Activated T-helper 1 cell treated with anti-CD3 and anti-CD28 coated beads, Interleukin-12 subunit alpha, Interleukin-12 subunit beta, Interleukin-2, Interleukin-4 antibody, amounts not matched to agents 30 ng/mL and 10 ng/mL and 1 ng/mL, durations not matched to agents 14 hours and 24 hours and 36 hours (primary cell): ENCODE data around the gene FAIM2. TPM values are rescaled to one million over a fixed set of nuclear protein-coding genes. Genes with fewer than 3 reads are reported as not detected.
"Not testable (repeated sequence)": the region's sequence is repeated elsewhere in the genome, so short reads cannot be mapped to it uniquely, and the experiment has no call there.

Source experiments
- DNase-seq: peaks from one replicate; pipeline ENCODE4 v3.0.0; 2021; ENCODE audit warnings: low spot score
- H3K27ac Mint-ChIP-seq: one replicate; pipeline ENCODE4 v1.8.0; 2021; ENCODE audit warnings: mild to moderate bottlenecking, mixed read lengths
- H3K27me3 Mint-ChIP-seq: one replicate; pipeline ENCODE4 v1.8.0; 2022; ENCODE audit warnings: mild to moderate bottlenecking, moderate library complexity, mixed read lengths; ENCODE audit not compliant: insufficient read depth
- H3K36me3 Mint-ChIP-seq: one replicate; pipeline ENCODE4 v1.8.0; 2021; ENCODE audit warnings: low read depth, mixed read lengths
- H3K4me1 Mint-ChIP-seq: one replicate; pipeline ENCODE4 v1.8.0; 2021; ENCODE audit warnings: low read depth, mixed read lengths
- H3K4me3 Mint-ChIP-seq: one replicate; pipeline ENCODE4 v1.8.0; 2021; ENCODE audit warnings: mild to moderate bottlenecking, moderate library complexity, mixed read lengths
- H3K9me3 Mint-ChIP-seq: one replicate; pipeline ENCODE4 v1.8.0; 2021; ENCODE audit warnings: mixed read lengths
- intact Hi-C: fragments of 100-400 bp; cut with micrococcal nuclease; formaldehyde crosslinking; loops from one replicate; pipeline ENCODE4 v1.15.1; 2024
- total RNA-seq: library from RNA; stranded (reverse); gene quantifications from 2 replicates; pipeline ENCODE4 v1.2.3, GENCODE V29; 2022

Gene FAIM2
- total RNA-seq, 1 donor from 2014 or later, result 0.49 TPM

GRCh38 chr12:49872781-49873181 is 30.9 kb downstream of the FAIM2 start:
- no peaks in the 10 kb centered on the region for H3K4me1 Mint-ChIP-seq
- H3K9me3 Mint-ChIP-seq, result peaks cover 2% of the 10 kb centered on the region
- no peaks in the 10 kb centered on the region for H3K36me3 Mint-ChIP-seq
- intact Hi-C loops, result no loop called here
- no peak for DNase-seq
- H3K27ac Mint-ChIP-seq, result no peak overlapping the region
- H3K27me3 Mint-ChIP-seq, result peaks cover 6% of the 10 kb centered on the region
- no peak overlapping the region for H3K4me3 Mint-ChIP-seq

- Mint-ChIP-seq H3K36me3 (no peaks in the 10 kb centered on the region), H3K27ac (no peak overlapping the region), H3K9me3 (no peaks in the 10 kb centered on the region), H3K27me3 (peaks cover 6% of the 10 kb centered on the region), H3K4me3 (no peak overlapping the region), H3K4me1 (no peaks in the 10 kb centered on the region)
- intact Hi-C loops, result no loop called here
- no peak for DNase-seq
These were observed 31.3 kb downstream of the FAIM2 start for GRCh38 chr12:49872381-49872780.

DNA sequence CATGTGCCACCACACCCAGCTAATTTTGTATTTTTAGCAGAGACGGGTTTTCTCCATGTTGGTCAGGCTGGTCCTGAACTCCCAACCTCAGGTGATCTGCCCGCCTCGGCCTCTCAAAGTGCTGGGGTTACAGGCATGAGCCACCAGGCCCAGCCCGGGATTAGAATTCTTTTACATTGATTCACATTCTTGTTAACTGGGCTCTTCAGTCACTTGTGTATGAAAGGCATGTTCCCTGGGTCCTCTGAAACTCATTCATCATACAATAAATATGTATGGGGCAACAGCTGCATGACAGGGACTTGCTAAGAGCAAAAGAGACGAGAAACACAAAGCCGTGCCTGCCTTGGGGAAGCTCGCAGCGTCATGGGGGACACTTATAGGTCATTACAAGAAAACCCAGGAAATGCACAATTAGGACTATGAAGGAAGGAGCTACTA is 31.9 kb downstream of the FAIM2 start:
- H3K27me3 Mint-ChIP-seq, H3K27ac Mint-ChIP-seq, intact Hi-C loops, H3K4me1 Mint-ChIP-seq, H3K9me3 Mint-ChIP-seq, DNase-seq, H3K36me3 Mint-ChIP-seq, H3K4me3 Mint-ChIP-seq: not testable (repeated sequence)

DNA sequence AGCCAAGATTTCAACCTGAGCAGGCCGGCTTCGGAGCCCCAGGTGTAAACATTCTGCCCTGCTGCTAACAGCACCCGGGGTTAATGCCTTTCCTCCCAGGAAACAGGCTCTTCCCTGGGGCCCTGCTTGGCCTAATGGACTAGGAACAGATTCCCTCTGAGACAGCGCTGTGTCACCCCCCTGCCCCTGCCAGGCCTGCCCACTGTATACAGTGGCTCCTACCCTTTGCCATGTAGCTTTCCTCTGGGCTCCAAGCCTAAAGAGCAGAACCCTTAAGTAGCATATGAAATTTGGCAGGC is 32.5 kb downstream of the FAIM2 start:
- intact Hi-C loops, result no loop called here
- Mint-ChIP-seq H3K36me3 (no peaks in the 10 kb centered on the region), H3K27me3 (peaks cover 6% of the 10 kb centered on the region), H3K4me3 (no peak overlapping the region), H3K9me3 (no peaks in the 10 kb centered on the region), H3K27ac (no peak overlapping the region), H3K4me1 (no peaks in the 10 kb centered on the region)
- no peak for DNase-seq

DNA sequence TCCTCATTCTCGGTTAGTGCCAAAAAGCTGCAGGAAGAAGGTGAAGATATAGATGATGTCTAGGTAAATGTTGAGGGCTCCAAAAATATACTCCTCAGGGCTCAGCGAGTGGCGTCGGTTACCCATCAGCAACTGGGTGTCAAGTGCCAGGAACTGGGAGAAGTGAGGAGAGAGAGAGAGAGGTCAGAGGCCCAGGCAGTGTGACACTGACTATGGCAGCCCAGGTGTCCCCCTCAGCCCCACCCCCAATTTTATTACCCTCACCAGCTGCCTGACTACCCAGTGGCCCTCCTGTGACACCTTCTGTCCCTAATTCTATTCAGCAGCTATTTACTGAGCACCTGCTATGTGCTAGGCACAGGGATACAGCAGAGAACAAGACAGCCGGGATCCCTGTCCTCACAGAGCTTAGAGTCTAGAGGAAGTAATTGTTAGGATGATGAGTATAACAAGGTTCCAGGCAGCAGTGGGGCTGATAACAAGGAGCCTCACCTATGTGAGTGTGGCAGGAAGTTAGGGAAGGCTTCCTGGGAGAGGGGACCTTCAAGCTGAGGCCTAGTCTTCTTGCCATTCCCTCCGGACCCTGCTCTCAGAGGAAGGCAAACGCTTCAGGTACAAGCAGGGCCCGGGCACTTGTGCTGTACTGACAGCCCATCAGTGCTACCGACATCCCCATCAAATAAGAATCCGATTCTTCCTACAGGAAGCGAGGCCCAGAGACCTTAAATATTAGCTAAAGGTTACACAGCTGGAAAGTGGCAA is 33.0 kb downstream of the FAIM2 start:
- no peaks in the 10 kb centered on the region for H3K4me1 Mint-ChIP-seq
- H3K4me3 Mint-ChIP-seq, result no peak overlapping the region
- H3K27ac Mint-ChIP-seq, result no peak overlapping the region
- intact Hi-C loops, result no loop called here
- peaks cover 6% of the 10 kb centered on the region for H3K27me3 Mint-ChIP-seq
- H3K36me3 Mint-ChIP-seq, result no peaks in the 10 kb centered on the region
- no peak for DNase-seq
- H3K9me3 Mint-ChIP-seq, result no peaks in the 10 kb centered on the region

DNA sequence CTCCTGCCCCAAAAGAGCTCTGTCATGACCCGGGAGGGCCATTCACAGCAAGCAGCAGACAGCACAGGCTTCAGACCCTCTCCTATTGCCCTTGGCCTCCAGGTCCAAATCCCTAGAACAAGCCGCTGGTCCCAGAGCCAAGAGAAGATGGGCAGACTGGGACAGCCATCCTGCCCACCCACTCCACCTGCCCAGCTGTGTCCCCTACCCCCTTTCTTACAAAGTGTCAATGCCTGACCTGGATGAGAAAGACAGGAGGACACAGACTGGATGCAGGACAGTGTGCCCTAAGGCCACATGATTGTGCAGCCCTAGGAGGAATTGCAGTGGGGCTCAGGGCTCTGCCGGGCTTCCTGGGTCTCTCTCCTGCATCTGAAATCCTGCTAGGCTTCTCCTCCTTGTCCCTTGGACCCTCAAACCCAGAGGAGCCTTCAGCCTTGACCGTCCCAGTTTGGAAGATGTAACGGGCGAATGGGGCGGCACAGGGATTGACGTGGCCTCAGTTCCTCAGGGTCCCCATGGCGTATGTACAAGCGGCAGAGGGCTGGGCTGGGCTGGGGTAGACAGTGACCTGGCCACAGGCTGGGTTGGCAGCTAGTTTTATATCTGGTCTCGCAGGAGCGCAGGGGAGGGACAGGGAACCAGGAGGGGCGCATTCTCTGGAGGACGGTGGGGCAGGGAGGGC is 33.7 kb downstream of the FAIM2 start:
- Mint-ChIP-seq H3K36me3 (no peaks in the 10 kb centered on the region), H3K27me3 (peaks cover 6% of the 10 kb centered on the region), H3K4me3 (no peak overlapping the region), H3K4me1 (no peaks in the 10 kb centered on the region), H3K9me3 (no peaks in the 10 kb centered on the region), H3K27ac (no peak overlapping the region)
- intact Hi-C loops, result no loop called here
- DNase-seq, result no peak

DNA sequence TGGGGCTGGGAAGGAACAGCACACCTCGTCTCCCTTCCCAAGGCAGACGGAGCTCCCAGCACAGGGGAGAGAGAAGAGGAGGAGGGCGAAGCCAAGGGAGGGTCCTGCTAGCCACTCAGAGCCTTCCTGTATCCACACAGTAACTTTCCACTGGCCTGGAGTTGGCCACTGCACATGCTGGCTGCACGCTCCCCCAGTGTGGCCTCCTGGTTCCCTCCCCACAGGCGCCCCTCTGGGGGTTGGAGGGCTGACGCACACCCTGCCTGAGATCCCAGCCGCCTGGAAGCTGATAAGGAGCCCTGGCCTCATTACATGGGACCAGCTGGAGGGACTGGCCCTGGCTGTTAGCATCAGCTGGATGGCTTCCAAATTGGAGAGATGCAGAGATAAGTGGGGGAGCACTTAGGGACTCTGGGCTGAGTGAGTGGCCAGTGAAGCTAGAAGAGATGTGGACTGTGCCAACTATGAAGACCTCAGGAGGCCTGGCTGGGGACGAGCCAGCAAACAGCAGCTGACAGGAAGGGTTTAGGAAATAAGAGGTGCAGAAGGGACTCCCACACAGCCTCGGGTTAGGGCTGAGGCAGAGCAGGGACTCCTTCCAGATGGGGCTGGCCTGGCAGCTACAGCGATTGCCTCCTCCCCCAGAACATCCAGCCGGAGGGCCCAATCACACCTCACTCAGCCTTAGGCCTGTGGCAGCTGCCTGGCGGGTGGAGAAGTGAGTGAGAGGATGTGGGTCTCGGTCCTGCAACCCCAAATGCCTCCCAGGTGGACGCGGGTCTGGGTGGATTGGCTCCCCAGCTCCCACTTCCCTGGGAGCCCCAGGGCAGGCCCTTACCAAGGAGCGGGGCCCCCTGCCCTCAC is 34.5 kb downstream of the FAIM2 start:
- DNase-seq, result no peak
- H3K27ac Mint-ChIP-seq, result no peak overlapping the region
- no peak overlapping the region for H3K4me3 Mint-ChIP-seq
- H3K9me3 Mint-ChIP-seq, result no peaks in the 10 kb centered on the region
- intact Hi-C loops, result no loop called here
- peaks cover 5% of the 10 kb centered on the region for H3K27me3 Mint-ChIP-seq
- H3K4me1 Mint-ChIP-seq, result no peaks in the 10 kb centered on the region
- no peaks in the 10 kb centered on the region for H3K36me3 Mint-ChIP-seq

GRCh38 chr12:49868449-49868848 is 35.3 kb downstream of the FAIM2 start:
- Mint-ChIP-seq H3K4me1 (no peaks in the 10 kb centered on the region), H3K27ac (no peak overlapping the region), H3K36me3 (no peaks in the 10 kb centered on the region), H3K27me3 (peaks cover 6% of the 10 kb centered on the region), H3K9me3 (no peaks in the 10 kb centered on the region), H3K4me3 (no peak overlapping the region)
- intact Hi-C loops, result no loop called here
- no peak for DNase-seq

DNA sequence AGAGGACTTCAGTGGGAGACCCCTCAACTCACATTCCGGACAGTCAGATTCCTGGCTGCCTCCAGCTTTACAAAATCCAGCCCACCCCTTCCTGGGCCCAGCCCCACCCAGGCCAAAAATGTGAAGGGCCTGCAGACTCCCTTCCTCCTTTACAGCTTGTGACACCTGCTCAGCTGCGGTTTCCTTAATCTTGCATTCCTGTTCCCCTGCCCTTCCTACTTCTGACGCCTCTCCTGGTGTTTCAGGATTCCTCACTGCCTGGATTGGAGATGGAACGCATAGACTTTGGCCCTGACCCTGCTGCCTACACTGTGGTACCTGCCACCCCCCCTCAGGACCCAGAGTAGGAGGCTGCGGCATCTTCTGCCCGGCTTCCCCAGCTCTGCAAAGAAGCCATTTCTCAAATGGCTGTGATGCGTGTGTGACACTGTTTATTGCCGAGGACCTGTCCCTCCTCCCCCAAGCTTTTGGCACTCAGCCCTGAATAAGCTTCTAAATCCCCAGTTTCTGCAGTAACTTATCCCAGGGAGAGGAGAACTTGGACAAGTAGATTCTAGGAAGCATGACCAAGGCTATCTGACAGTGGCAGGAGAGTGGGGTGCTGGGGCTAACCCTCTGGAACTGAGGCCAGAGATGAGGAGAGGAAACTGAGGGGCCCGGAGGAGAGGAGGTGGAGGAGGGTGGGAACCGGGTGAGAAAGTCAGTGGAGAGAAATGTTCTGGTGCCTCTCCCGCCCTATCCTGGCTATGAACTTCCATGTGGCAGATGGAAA is 35.9 kb downstream of the FAIM2 start:
- intact Hi-C loops, result loop anchor here (1.0 kb wide), 4 partner anchors 78 to 189 kb away; no protein-coding TSS in a partner anchor
- Mint-ChIP-seq H3K4me1 (no peaks in the 10 kb centered on the region), H3K4me3 (no peak overlapping the region), H3K27me3 (peaks cover 7% of the 10 kb centered on the region), H3K9me3 (no peaks in the 10 kb centered on the region), H3K27ac (no peak overlapping the region), H3K36me3 (no peaks in the 10 kb centered on the region)
- DNase-seq, result no peak

DNA sequence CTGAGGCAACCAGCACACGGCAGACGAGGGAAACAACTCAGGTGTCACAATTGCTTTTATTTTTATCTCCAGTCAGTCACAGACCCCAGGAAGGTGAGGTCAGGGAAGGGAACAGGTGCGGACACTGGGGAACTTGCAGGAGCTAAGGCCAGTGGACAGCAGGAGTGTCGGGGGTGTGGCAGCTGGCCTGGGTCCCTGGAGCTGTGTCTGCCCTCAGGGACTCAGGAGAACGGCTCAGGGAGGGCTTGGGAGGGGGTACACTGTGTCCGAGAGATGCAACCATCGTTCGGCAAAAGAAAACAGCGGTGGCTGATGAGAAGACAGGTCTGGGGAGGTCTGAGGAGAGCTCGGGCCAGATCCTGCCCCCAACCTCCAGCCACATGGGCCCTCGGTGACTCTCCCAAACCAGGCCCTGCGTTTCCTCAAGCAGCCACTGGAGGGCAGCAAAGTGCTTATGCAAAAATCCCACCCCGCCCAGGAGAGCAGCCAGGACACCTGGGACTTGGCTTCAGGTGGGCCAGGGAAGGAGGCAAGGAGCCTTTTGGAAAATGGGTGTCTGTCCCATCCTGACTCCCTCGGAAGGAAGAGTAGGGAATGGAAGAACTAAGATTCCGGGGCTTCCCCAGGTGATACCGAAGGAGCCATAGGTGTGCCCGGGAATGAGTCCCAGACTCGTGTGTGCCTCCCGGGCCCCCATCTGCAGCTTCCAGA is 36.7 kb downstream of the FAIM2 start:
- DNase-seq, result peak; percentile 65
- H3K27me3 Mint-ChIP-seq, result peaks cover 7% of the 10 kb centered on the region
- intact Hi-C loops, result loop anchor here (1.0 kb wide), 4 partner anchors 78 to 189 kb away; no protein-coding TSS in a partner anchor
- H3K4me1 Mint-ChIP-seq, result no peaks in the 10 kb centered on the region
- no peak overlapping the region for H3K4me3 Mint-ChIP-seq
- no peaks in the 10 kb centered on the region for H3K9me3 Mint-ChIP-seq
- H3K36me3 Mint-ChIP-seq, result no peaks in the 10 kb centered on the region
- H3K27ac Mint-ChIP-seq, result no peak overlapping the region

DNA sequence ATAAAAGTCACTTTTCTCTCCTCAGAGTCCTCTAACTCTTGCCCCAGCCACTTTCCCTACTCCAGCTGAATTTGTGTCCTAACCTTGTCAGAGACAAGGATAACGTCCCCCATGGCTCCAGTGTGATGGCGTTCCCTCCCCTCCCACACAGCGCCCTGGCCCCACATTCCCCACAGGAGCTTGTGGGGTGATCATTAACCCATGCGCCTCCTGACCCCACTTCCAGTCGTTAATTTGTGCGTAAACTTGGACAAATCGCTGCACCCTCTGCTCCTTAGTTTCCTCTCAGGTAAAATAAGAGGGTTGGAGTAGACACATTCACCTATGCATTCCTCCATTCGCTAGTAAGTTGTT is 37.9 kb downstream of the FAIM2 start:
- peaks cover 7% of the 10 kb centered on the region for H3K27me3 Mint-ChIP-seq
- no peak overlapping the region for H3K4me3 Mint-ChIP-seq
- DNase-seq, result no peak

DNA sequence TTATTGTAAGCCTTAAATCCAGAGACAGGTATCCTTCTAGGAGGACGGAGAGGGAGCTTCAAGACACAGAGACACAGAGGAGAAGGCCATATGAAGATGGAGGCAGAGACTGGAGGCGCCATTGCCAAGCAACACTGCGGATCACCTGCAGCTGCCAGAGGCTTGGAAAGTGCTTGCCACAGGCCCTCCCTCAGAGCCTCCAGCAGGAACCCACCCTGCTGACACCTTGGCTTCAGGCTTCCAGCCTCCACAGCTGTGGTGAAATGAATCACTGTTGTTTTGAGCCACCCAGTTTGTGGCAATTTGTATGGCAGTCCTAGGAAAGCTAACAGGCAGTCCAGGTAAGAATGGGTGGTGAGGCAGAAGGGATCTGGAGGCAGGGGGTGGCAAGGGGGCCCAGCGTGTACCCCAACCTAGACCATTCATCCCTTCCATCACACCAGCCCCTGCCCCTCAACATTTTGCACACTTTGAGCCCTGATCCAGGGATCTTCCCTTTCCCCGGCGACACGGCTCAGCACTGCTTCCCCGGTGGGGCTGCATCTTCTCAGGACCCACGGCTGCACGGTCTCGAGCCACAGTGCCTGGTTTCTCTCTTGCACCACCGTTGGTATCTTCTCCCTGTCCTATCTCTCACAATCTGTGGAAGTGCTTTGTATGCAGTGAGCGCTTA is 38.5 kb downstream of the FAIM2 start:
- no peaks in the 10 kb centered on the region for H3K36me3 Mint-ChIP-seq
- H3K27me3 Mint-ChIP-seq, result peaks cover 7% of the 10 kb centered on the region
- no peak overlapping the region for H3K4me3 Mint-ChIP-seq
- DNase-seq, result no peak
- intact Hi-C loops, result no loop called here
- no peak overlapping the region for H3K27ac Mint-ChIP-seq
- no peaks in the 10 kb centered on the region for H3K4me1 Mint-ChIP-seq
- H3K9me3 Mint-ChIP-seq, result no peaks in the 10 kb centered on the region

More for the DNA sequence above, 37.9 kb downstream of the FAIM2 start:
- Mint-ChIP-seq H3K4me1 (no peaks in the 10 kb centered on the region), H3K27ac (no peak overlapping the region), H3K36me3 (no peaks in the 10 kb centered on the region), H3K9me3 (no peaks in the 10 kb centered on the region)
- intact Hi-C loops, result no loop called here
